NCI-H2171 treated with DMSO at 0.1 percent for 48 hours (cell line): ENCODE results near the gene DISP1.

Source experiments
- DNase-seq: peaks from one replicate; lab custom pipeline; 2025; lab: John Stamatoyannopoulos, UW

The DISP1 gene

DNA sequence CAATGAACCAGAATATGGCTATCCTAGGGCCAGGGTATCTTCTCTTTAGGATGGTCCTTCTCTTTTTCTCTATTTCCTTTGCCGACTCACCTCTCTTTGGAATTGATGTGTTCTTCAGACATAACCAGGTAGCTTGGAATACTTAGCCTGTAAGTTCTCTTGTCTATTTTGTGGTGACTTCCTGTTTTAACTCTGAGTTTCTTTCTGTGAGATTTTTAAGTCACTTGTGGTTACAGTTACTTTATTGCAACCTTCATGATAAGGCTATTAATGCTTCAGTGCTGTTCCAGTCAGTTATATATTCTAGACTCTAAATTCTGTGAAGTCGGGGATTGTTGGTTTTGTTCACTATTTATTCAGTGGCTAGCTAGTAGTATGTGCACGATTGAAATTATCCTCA, 46.2 kb downstream of the DISP1 start:
- no peak for DNase-seq
